ENCODE results near the gene ETS1.

The ETS1 gene

DNA sequence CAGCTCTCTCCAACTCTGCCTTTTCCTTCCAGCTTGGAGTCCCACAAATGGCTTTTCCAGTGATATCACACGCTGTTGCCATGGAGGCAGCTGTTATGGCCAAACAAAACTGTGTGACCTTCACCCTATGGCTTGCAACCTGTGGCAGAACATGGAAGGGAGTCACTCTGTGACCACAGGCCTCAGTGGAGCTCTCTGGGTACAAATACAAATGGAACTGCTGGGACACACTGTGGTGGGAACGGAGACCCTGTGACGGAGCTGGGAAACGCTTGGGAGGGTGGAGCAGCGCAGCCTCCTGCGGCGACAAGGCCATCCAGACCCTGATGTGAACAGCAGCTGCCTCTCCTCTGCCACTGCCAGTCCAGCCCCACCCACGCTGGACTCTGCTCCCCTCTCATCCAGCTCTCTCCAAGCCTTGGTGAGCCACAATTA is 162.5 kb downstream of the ETS1 start:
- DNase-seq (ENCODE audit: low spot score) = no peak
- TF ChIP-seq, protein P1, sequence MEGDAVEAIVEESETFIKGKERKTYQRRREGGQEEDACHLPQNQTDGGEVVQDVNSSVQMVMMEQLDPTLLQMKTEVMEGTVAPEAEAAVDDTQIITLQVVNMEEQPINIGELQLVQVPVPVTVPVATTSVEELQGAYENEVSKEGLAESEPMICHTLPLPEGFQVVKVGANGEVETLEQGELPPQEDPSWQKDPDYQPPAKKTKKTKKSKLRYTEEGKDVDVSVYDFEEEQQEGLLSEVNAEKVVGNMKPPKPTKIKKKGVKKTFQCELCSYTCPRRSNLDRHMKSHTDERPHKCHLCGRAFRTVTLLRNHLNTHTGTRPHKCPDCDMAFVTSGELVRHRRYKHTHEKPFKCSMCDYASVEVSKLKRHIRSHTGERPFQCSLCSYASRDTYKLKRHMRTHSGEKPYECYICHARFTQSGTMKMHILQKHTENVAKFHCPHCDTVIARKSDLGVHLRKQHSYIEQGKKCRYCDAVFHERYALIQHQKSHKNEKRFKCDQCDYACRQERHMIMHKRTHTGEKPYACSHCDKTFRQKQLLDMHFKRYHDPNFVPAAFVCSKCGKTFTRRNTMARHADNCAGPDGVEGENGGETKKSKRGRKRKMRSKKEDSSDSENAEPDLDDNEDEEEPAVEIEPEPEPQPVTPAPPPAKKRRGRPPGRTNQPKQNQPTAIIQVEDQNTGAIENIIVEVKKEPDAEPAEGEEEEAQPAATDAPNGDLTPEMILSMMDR (IDR thresholded peaks at IDR 0.05; ENCODE audit: extremely low read depth, missing control alignments) = no peak

- no peak for DNase-seq (ENCODE audit: low spot score)
- TF ChIP-seq, protein P1 (IDR thresholded peaks at IDR 0.05; ENCODE audit: extremely low read depth, missing control alignments) = no peak
Measured at GRCh38 chr11:128424271-128424711, 163.1 kb downstream of the ETS1 start.

GRCh38 chr11:128422576-128423370 is 164.6 kb downstream of the ETS1 start:
- DNase-seq (ENCODE audit: low spot score) = no peak
- TF ChIP-seq, protein P1 (IDR thresholded peaks at IDR 0.05; ENCODE audit: extremely low read depth, missing control alignments) = no peak

GRCh38 chr11:128421577-128422330 is 165.6 kb downstream of the ETS1 start:
- TF ChIP-seq, protein P1 (IDR thresholded peaks at IDR 0.05; ENCODE audit: extremely low read depth, missing control alignments) = no peak
- no peak for DNase-seq (ENCODE audit: low spot score)

DNA sequence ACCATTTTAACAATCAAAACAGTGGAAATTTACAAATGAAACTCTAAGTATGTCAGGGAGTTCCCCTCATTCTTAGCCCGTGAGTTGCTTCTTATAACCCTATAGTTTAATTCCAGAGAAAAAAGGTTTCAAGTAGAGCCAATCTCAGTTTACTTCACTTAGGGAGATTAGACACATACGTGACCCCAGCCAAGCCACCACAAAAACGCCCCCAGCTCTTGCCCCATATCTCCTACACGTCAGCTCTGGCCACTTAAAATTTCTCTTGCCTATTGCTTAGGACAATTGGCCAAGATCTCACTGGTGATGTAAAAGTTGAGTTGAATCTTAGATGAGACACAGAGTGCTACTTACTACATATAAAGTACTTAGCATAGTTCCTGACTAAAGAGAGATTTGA is 166.4 kb downstream of the ETS1 start:
- TF ChIP-seq, protein P1 (IDR thresholded peaks at IDR 0.05; ENCODE audit: extremely low read depth, missing control alignments) = no peak
- DNase-seq (ENCODE audit: low spot score) = no peak

DNA sequence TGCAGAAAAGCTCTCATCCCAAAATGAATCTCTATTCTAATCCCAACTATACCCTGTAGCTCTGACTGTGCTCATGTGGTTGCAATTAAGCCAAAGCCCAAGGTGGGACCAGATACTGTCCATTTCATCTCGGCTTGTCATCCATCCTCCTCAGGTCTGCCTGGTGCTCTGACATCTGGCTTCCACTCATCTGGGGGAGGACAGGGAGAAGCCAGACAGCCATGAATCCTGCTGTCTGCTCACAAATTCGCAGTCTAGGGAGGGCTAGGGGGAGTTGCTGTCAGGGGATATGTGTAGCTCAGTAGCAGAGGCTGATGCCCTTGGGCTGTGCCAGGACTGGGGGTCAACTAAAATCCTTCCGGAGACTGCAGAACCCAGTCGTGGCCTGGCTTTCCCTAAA is 167.1 kb downstream of the ETS1 start:
- TF ChIP-seq, protein P1 (IDR thresholded peaks at IDR 0.05; ENCODE audit: extremely low read depth, missing control alignments) = no peak
- no peak for DNase-seq (ENCODE audit: low spot score)

All from GM20000 (cell line).